Cardiac septum (tissue), 1 donor: ENCODE measurements around the gene COL11A1. TPM values are rescaled to one million over a fixed set of nuclear protein-coding genes. Genes with fewer than 3 reads are reported as not detected.
"Not testable (repeated sequence)": the region's sequence is repeated elsewhere in the genome, so short reads cannot be mapped to it uniquely, and the experiment has no call there.

Source experiments
- DNase-seq: peaks from one replicate; pipeline ENCODE4 v3.0.0-alpha.2; 2020; ENCODE audit warnings: low spot score
- intact Hi-C: fragments of 100-400 bp; cut with DNase I; formaldehyde crosslinking; loops from one replicate; pipeline ENCODE4 v1.14.0; 2022
- total RNA-seq: library from RNA; stranded (reverse); fragmentation: NEBNext Ultra II Directional; extraction: Animal tissue kit (Norgen Biotek cat#: 25700); gene quantifications from one replicate; pipeline ENCODE4 v1.2.1, GENCODE V29; 2021
- donor health status: DM: no; HTN: no; CAD: no.

The COL11A1 gene
- total RNA-seq, 1 donor from 2014 or later = 0.13 TPM

- DNase-seq = no peak
- intact Hi-C loops = no loop called here
These were observed 19.1 kb downstream of the COL11A1 start for GRCh38 chr1:103089221-103089620.

- intact Hi-C loops = no loop called here
- no peak for DNase-seq
These were observed 21.1 kb downstream of the COL11A1 start for GRCh38 chr1:103087256-103087655.

- no peak for DNase-seq
These were observed 24.1 kb downstream of the COL11A1 start for GRCh38 chr1:103084181-103084580.

GRCh38 chr1:103075316-103076000 lies 32.9 kb downstream of the COL11A1 start:
- intact Hi-C loops = no loop called here
- no peak for DNase-seq

More at GRCh38 chr1:103084181-103084580, 24.1 kb downstream of the COL11A1 start:
- intact Hi-C loops = no loop called here

- DNase-seq = no peak
- intact Hi-C loops = no loop called here
These were observed 34.1 kb downstream of the COL11A1 start for GRCh38 chr1:103074224-103074623.

GRCh38 chr1:103069201-103069600 lies 39.1 kb downstream of the COL11A1 start:
- DNase-seq = no peak
- intact Hi-C loops = no loop called here

- intact Hi-C loops = no loop called here
- no peak for DNase-seq
These were observed 44.4 kb downstream of the COL11A1 start for GRCh38 chr1:103063921-103064320.

GRCh38 chr1:103058391-103058790 lies 49.9 kb downstream of the COL11A1 start:
- intact Hi-C loops = no loop called here
- no peak for DNase-seq

- no peak for DNase-seq
- intact Hi-C loops = no loop called here
These were observed 51.9 kb downstream of the COL11A1 start for GRCh38 chr1:103056423-103056822.

- intact Hi-C loops, DNase-seq: not testable (repeated sequence)
These were observed 80.2 kb downstream of the COL11A1 start for GRCh38 chr1:103028110-103028509.

GRCh38 chr1:103025858-103026409 lies 82.4 kb downstream of the COL11A1 start:
- intact Hi-C loops = no loop called here
- DNase-seq = no peak

- intact Hi-C loops = no loop called here
- DNase-seq = no peak
These were observed 84.3 kb downstream of the COL11A1 start for GRCh38 chr1:103024051-103024450.

GRCh38 chr1:103002005-103002404 lies 106.3 kb downstream of the COL11A1 start:
- intact Hi-C loops = no loop called here
- DNase-seq = no peak

- no peak for DNase-seq
- intact Hi-C loops = no loop called here
These were observed 129.4 kb downstream of the COL11A1 start for GRCh38 chr1:102978874-102979273.

- intact Hi-C loops = no loop called here
- DNase-seq = no peak
These were observed 131.0 kb downstream of the COL11A1 start for GRCh38 chr1:102977292-102977691.

GRCh38 chr1:102970496-102971078 lies 137.7 kb downstream of the COL11A1 start:
- no peak for DNase-seq
- intact Hi-C loops = no loop called here

- intact Hi-C loops = no loop called here
- no peak for DNase-seq
These were observed 140.5 kb downstream of the COL11A1 start for GRCh38 chr1:102967786-102968185.

- DNase-seq = no peak
- intact Hi-C loops = no loop called here
These were observed 146.8 kb downstream of the COL11A1 start for GRCh38 chr1:102961549-102961948.

GRCh38 chr1:102954576-102954975 lies 153.7 kb downstream of the COL11A1 start:
- no peak for DNase-seq
- intact Hi-C loops = no loop called here

- intact Hi-C loops = no loop called here
- no peak for DNase-seq
These were observed 155.9 kb downstream of the COL11A1 start for GRCh38 chr1:102952400-102952799.

GRCh38 chr1:102942324-102942723 lies 166.0 kb downstream of the COL11A1 start:
- DNase-seq = no peak
- intact Hi-C loops = no loop called here
